NT2/D1 (cell line): ENCODE results near the gene CAGE1.

ENCODE experiments used
- DNase-seq: peaks from one replicate; pipeline ENCODE4 v3.0.0-alpha.2; 2011; ENCODE audit warnings: low read depth, low spot score
- H3K27me3 ChIP-seq: 2 replicates; pipeline ENCODE4 v1.6.0; 2011; ENCODE audit warnings: mild to moderate bottlenecking; ENCODE audit not compliant: insufficient read length, insufficient read depth
- H3K36me3 ChIP-seq: 2 replicates; pipeline ENCODE4 v1.6.1; 2011; ENCODE audit warnings: mild to moderate bottlenecking, low read length, mixed read lengths; ENCODE audit not compliant: insufficient read depth, insufficient read length
- H3K4me1 ChIP-seq: 2 replicates; pipeline ENCODE4 v1.5.1; 2011; ENCODE audit not compliant: insufficient read depth, insufficient read length
- H3K4me3 ChIP-seq: 2 replicates; pipeline ENCODE4 v1.5.1; 2011; ENCODE audit warnings: low read depth; ENCODE audit not compliant: insufficient read length
- H3K9ac ChIP-seq: 2 replicates; pipeline ENCODE4 v1.6.0; 2011; ENCODE audit warnings: low read depth; ENCODE audit not compliant: insufficient read length
- H3K9me3 ChIP-seq: 2 replicates; pipeline ENCODE4 v1.5.1; 2011; ENCODE audit warnings: mild to moderate bottlenecking, low read length; ENCODE audit not compliant: insufficient read depth
- SUZ12 ChIP-seq: IDR thresholded peaks from 2 replicates; pipeline ENCODE4 v1.6.1; 2011; ENCODE audit not compliant: insufficient read length, insufficient read depth; ENCODE audit errors: extremely low read depth
- YY1 ChIP-seq: IDR thresholded peaks from 2 replicates; pipeline ENCODE4 v1.6.1; 2011; ENCODE audit not compliant: insufficient read length, insufficient read depth
- ZNF274 ChIP-seq: IDR thresholded peaks from 2 replicates; pipeline ENCODE4 v1.6.1; 2011; ENCODE audit warnings: mild to moderate bottlenecking, low read depth, low read length

CAGE1 gene

GRCh38 chr6:7312616-7313504 lies 76.7 kb downstream of the CAGE1 start, which contains the start of gene SSR1:
TSS of gene SSR1 (minus strand) at chr6:7313199. CDS start at chr6:7313120, 79 bp downstream.
- DNase-seq, result peak; percentile 92
- H3K4me3 ChIP-seq, result peak within 1 kb of the TSS; percentile 82
- H3K27me3 ChIP-seq, result no peaks in the 10 kb centered on the region
- H3K9me3 ChIP-seq, result no peaks in the 10 kb centered on the region
- peak within 1 kb of the TSS; percentile 96 for H3K9ac ChIP-seq
- no peaks in the 10 kb centered on the region for H3K4me1 ChIP-seq
- TF ChIP-seq YY1, result peak; percentile 41
- no peak for TF ChIP-seq SUZ12
- H3K36me3 ChIP-seq, result peaks cover 26% of the 10 kb centered on the region

- no peaks in the 10 kb centered on the region for H3K9me3 ChIP-seq
- no peaks in the 10 kb centered on the region for H3K4me1 ChIP-seq
- TF ChIP-seq ZNF274 (no peak), YY1 (no peak), SUZ12 (no peak)
- H3K4me3 ChIP-seq, result peak overlapping the region; percentile 82
- H3K36me3 ChIP-seq, result peaks cover 34% of the 10 kb centered on the region
- DNase-seq, result no peak
- peak overlapping the region; percentile 96 for H3K9ac ChIP-seq
- H3K27me3 ChIP-seq, result no peaks in the 10 kb centered on the region
Observed at GRCh38 chr6:7311917-7312615, 77.5 kb downstream of the CAGE1 start.

DNA sequence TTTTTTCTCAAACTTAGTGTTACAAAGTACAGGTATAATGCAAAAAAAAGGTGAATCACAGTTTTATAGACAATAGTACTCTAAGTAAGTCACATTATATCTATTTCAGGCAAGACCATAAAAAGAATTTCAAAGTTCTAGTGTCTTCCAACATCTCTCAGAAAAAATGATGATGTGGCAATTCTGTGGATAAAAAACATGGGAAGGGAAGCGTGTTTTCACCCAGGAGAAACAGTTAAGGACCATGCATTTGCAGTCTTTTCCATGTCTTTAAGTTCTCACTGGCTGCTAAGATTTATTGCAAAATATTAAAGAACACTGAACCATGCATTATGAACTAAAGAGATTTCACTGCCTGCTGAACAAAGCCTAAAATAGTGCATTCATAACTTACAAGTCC lies 78.4 kb downstream of the CAGE1 start:
- H3K9me3 ChIP-seq, result no peaks in the 10 kb centered on the region
- peak overlapping the region; percentile 28 for H3K9ac ChIP-seq
- peak overlapping the region; percentile 82 for H3K4me3 ChIP-seq
- no peak for DNase-seq
- no peaks in the 10 kb centered on the region for H3K4me1 ChIP-seq
- H3K27me3 ChIP-seq, result no peaks in the 10 kb centered on the region
- peaks cover 36% of the 10 kb centered on the region for H3K36me3 ChIP-seq
- TF ChIP-seq SUZ12 (no peak), YY1 (no peak), ZNF274 (no peak)

- Histone ChIP-seq H3K36me3 (peaks cover 53% of the 10 kb centered on the region), H3K9ac (no peak overlapping the region), H3K9me3 (no peaks in the 10 kb centered on the region), H3K4me1 (no peaks in the 10 kb centered on the region), H3K27me3 (no peaks in the 10 kb centered on the region), H3K4me3 (no peak overlapping the region)
- TF ChIP-seq ZNF274 (no peak), YY1 (no peak), SUZ12 (no peak)
- DNase-seq, result no peak
Observed at GRCh38 chr6:7309050-7309449, 80.5 kb downstream of the CAGE1 start.

- no peak for TF ChIP-seq ZNF274
- TF ChIP-seq YY1, result no peak
- no peak for TF ChIP-seq SUZ12
- Histone ChIP-seq H3K36me3 (peaks cover 65% of the 10 kb centered on the region), H3K9ac (no peak overlapping the region), H3K4me1 (no peaks in the 10 kb centered on the region), H3K4me3 (no peak overlapping the region), H3K9me3 (no peaks in the 10 kb centered on the region), H3K27me3 (no peaks in the 10 kb centered on the region)
- no peak for DNase-seq
Observed at GRCh38 chr6:7307533-7307932, 82.0 kb downstream of the CAGE1 start.

DNA sequence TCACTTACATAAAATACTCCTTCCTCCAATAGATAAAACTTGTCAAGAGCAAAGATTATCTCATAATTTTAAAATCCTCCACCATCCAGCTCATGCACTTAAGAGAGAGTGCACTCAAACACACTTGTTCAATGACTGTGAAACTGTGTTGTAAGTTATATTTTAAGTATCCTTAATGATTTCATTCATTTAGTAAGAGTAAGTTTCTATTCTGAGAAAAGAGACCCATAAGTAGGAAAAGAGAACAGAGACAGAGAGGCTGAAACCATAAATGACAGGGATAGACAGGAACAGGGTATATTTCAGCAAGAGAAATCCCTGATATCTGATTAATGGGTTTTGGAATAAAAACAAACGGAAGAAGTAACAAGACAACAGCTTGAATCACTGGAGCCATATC lies 84.7 kb downstream of the CAGE1 start:
- TF ChIP-seq SUZ12, result no peak
- no peak for TF ChIP-seq YY1
- no peak for TF ChIP-seq ZNF274
- H3K36me3 ChIP-seq, result peaks cover 82% of the 10 kb centered on the region

DNA sequence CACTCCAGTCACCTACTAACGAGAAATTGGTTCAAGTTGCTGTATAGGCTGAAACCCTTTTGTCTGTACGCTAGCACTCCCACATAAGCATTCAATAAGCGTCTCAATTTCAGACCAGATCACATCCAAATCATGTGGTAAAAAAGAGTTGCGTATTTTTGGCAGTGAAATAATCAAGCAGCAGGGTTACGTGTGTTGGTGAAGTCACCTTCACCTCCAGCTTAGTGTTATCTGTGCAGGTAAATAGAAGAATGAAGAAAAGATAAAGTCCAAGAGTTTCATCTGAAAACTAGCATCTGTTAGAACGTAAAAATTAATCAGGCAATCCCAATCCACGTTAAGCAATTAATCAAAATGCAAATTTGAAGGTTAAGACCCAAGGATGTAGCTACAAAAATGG lies 87.8 kb downstream of the CAGE1 start:
- Histone ChIP-seq H3K4me3 (no peak overlapping the region), H3K9ac (no peak overlapping the region), H3K27me3 (no peaks in the 10 kb centered on the region), H3K36me3 (peaks cover 82% of the 10 kb centered on the region), H3K4me1 (no peaks in the 10 kb centered on the region), H3K9me3 (no peaks in the 10 kb centered on the region)
- no peak for DNase-seq
- TF ChIP-seq SUZ12, result no peak
- TF ChIP-seq YY1, result no peak
- no peak for TF ChIP-seq ZNF274

More for the DNA sequence above, 84.7 kb downstream of the CAGE1 start:
- H3K9ac ChIP-seq, result no peak overlapping the region
- DNase-seq, result no peak
- H3K9me3 ChIP-seq, result no peaks in the 10 kb centered on the region
- H3K27me3 ChIP-seq, result no peaks in the 10 kb centered on the region
- H3K4me1 ChIP-seq, result no peaks in the 10 kb centered on the region
- H3K4me3 ChIP-seq, result no peak overlapping the region
